A549 (cell line): ENCODE data around the gene RFK. TPM values are rescaled to one million over a fixed set of nuclear protein-coding genes. Genes with fewer than 3 reads are reported as not detected.

Experiments
- ATAC-seq, 2 experiments: fragments of 200-7000 bp in 1 of 2; fragments of >200 bp in 1 of 2; cut with Nextera tagmentation in 1 of 2; cut with Tn5 transposase in 1 of 2; 3 replicates each; pipeline versions ENCODE4 v1.8.0 to v1.9.1; 2018 to 2020; ENCODE audit warnings: mild to moderate bottlenecking in 1 of 2, moderate library complexity in 1 of 2
- CTCF ChIA-PET: fragments of 300-600 bp; sonication (Branson Sonifier 250); formaldehyde crosslinking; extraction: SDS; loops from one replicate; lab custom pipeline; 2021; ENCODE audit warnings: antibody characterized with exemption, inconsistent platforms; lab: Yijun Ruan, JAX
- POLR2A ChIA-PET: fragments of 350-600 bp; formaldehyde crosslinking; extraction: SDS; loops from one replicate; lab custom pipeline; 2021; ENCODE audit warnings: antibody characterized with exemption, inconsistent platforms; lab: Yijun Ruan, JAX
- DNase-seq, 2 experiments: peaks; one replicate each; pipeline versions ENCODE4 v3.0.0 to v3.0.0-alpha.2; 2011 to 2016; ENCODE audit warnings: low read depth in 1 of 2, low spot score in 1 of 2
- FAIRE-seq: peaks from 2 replicates; lab custom pipeline; 2011; peaks lifted over from hg19 to GRCh38; lab: Jason Lieb, UNC
- H3K27ac ChIP-seq, 2 experiments: fragments of >200 bp; sonication (Bioruptor Twin); formaldehyde crosslinking; 3 replicates each; pipeline ENCODE4 v1.5.1; 2016 to 2017
- H3K4me1 ChIP-seq: fragments of >200 bp; sonication (Bioruptor Twin); formaldehyde crosslinking; 3 replicates; pipeline ENCODE4 v1.6.1; 2016
- H3K4me2 ChIP-seq: fragments of >200 bp; sonication (Bioruptor Twin); formaldehyde crosslinking; 3 replicates; pipeline ENCODE4 v1.6.1; 2016
- H3K4me3 ChIP-seq: fragments of >200 bp; sonication (Bioruptor Twin); formaldehyde crosslinking; 3 replicates; pipeline ENCODE4 v1.5.1; 2016
- H3K9me3 ChIP-seq: fragments of >200 bp; sonication (Bioruptor Twin); formaldehyde crosslinking; 3 replicates; pipeline ENCODE4 v1.6.1; 2016
- BHLHE40 ChIP-seq: IDR thresholded peaks from 2 replicates; pipeline ENCODE4 v1.6.1; 2012; ENCODE audit warnings: low read depth, low read length, inconsistent platforms
- CBX2 ChIP-seq: fragments of 200-600 bp; sonication (generic); IDR thresholded peaks from 2 replicates; pipeline ENCODE4 v1.6.1; 2016; ENCODE audit warnings: low read depth, mild to moderate bottlenecking, borderline replicate concordance
- CHD2 ChIP-seq: fragments of 150-350 bp; IDR thresholded peaks from 2 replicates; pipeline ENCODE4 v1.6.1; 2014; ENCODE audit warnings: low read length; ENCODE audit not compliant: partially characterized antibody
- EHF ChIP-seq: fragments of 250-450 bp; sonication (Bioruptor Pico); IDR thresholded peaks from 2 replicates; pipeline ENCODE4 v1.5.0; 2020; ENCODE audit warnings: mild to moderate bottlenecking
- FOXS1 ChIP-seq: fragments of 250-450 bp; sonication (Bioruptor Pico); IDR thresholded peaks from 2 replicates; pipeline ENCODE4 v1.5.0; 2020; ENCODE audit warnings: mild to moderate bottlenecking, moderate library complexity
- GATA3 ChIP-seq: IDR thresholded peaks from 2 replicates; pipeline ENCODE4 v1.6.1; 2012; ENCODE audit warnings: borderline replicate concordance
- HEYL ChIP-seq: fragments of 250-450 bp; sonication (Bioruptor Pico); IDR thresholded peaks from 2 replicates; pipeline ENCODE4 v1.8.0; 2021; ENCODE audit warnings: mild to moderate bottlenecking, moderate library complexity
- HOXA7 ChIP-seq: fragments of 250-450 bp; sonication (Bioruptor Pico); IDR thresholded peaks from 2 replicates; pipeline ENCODE4 v1.5.0; 2020; ENCODE audit warnings: mild to moderate bottlenecking, moderate library complexity
- HOXB13 ChIP-seq: fragments of 250-450 bp; sonication (Bioruptor Pico); IDR thresholded peaks from 2 replicates; pipeline ENCODE4 v1.5.0; 2020; ENCODE audit warnings: low read depth, mild to moderate bottlenecking, moderate library complexity
- HOXB5 ChIP-seq: fragments of 250-450 bp; sonication (Bioruptor Pico); IDR thresholded peaks from 2 replicates; pipeline ENCODE4 v1.5.0; 2020; ENCODE audit warnings: mild to moderate bottlenecking, moderate library complexity
- KDM5A ChIP-seq: fragments of 200-600 bp; sonication (generic); IDR thresholded peaks from 2 replicates; pipeline ENCODE4 v1.6.1; 2016; ENCODE audit warnings: antibody characterized with exemption, mild to moderate bottlenecking
- MAZ ChIP-seq: fragments of 150-350 bp; IDR thresholded peaks from 2 replicates; pipeline ENCODE4 v1.6.1; 2014; ENCODE audit warnings: antibody characterized with exemption, low read depth, low read length, borderline replicate concordance
- NFE2L2 ChIP-seq: fragments of 150-350 bp; conservative IDR thresholded peaks from 2 replicates; pipeline ENCODE4 v1.6.1; 2014; ENCODE audit warnings: low read length
- NR3C1 ChIP-seq: fragments of >200 bp; sonication (Bioruptor Twin); formaldehyde crosslinking; IDR thresholded peaks from 3 replicates; pipeline ENCODE4 v1.6.1; 2017
- POLR2A ChIP-seq: IDR thresholded peaks from 2 replicates; pipeline ENCODE4 v1.6.1; 2012; ENCODE audit warnings: mild to moderate bottlenecking, low read length
- RCOR1 ChIP-seq: fragments of 150-350 bp; IDR thresholded peaks from 2 replicates; pipeline ENCODE4 v1.6.1; 2014; ENCODE audit warnings: antibody characterized with exemption, low read length, low read depth
- RFX5 ChIP-seq: fragments of 450-650 bp; IDR thresholded peaks from 2 replicates; pipeline ENCODE4 v1.7.1; 2014; ENCODE audit warnings: antibody characterized with exemption, mild to moderate bottlenecking, moderate library complexity
- RNF2 ChIP-seq: fragments of 200-600 bp; sonication (generic); IDR thresholded peaks from 2 replicates; pipeline ENCODE4 v1.6.1; 2016; ENCODE audit warnings: low read depth, mild to moderate bottlenecking, antibody characterized with exemption, moderate library complexity, borderline replicate concordance
- SMC3 ChIP-seq: fragments of >200 bp; sonication (Bioruptor Twin); formaldehyde crosslinking; IDR thresholded peaks from 3 replicates; pipeline ENCODE4 v1.6.1; 2018; ENCODE audit warnings: inconsistent platforms
- TFCP2L1 ChIP-seq: fragments of 250-450 bp; sonication (Bioruptor Pico); IDR thresholded peaks from 2 replicates; pipeline ENCODE4 v1.5.0; 2021; ENCODE audit warnings: mild to moderate bottlenecking
- TP53 ChIP-seq: fragments of 250-450 bp; sonication (Bioruptor Pico); IDR thresholded peaks from 2 replicates; pipeline ENCODE4 v1.5.0; 2021; ENCODE audit warnings: mild to moderate bottlenecking, moderate library complexity
- ZNF302 ChIP-seq: fragments of 250-450 bp; sonication (Bioruptor Pico); IDR thresholded peaks from 2 replicates; pipeline ENCODE4 v1.9.0; 2021; ENCODE audit warnings: inconsistent platforms, mild to moderate bottlenecking, moderate library complexity
- WGBS: methylation state at CpG from one replicate; pipeline ENCODE4 v1.1.6; 2017; ENCODE audit errors: missing lambda C conversion rate; 5-methylcytosine and 5-hydroxymethylcytosine counted together
- polyA plus RNA-seq, 4 experiments: library from polyadenylated mRNA; depleted of rRNA in 3 of 4; stranded (reverse); fragments of >200 nt; fragmentation: RNase III in 1 of 4; extraction: RNeasy Plus Mini Kit Qiagen cat#74134 plus additional on column Dnase treatment in 1 of 4; gene quantifications; 2 replicates in 3 of 4; 3 replicates in 1 of 4; pipeline ENCODE4 v1.2.3, GENCODE V29; 2011 to 2017
- TF ChIP-seq, protein P1 (sequence below): fragments of 250-450 bp; sonication (Bioruptor Pico); IDR thresholded peaks from 2 replicates; pipeline ENCODE4 v1.5.0; 2020; ENCODE audit warnings: low read depth, mild to moderate bottlenecking, moderate library complexity
- TF ChIP-seq, protein P2 (sequence below): fragments of 200-600 bp; sonication (generic); IDR thresholded peaks from 2 replicates; pipeline ENCODE4 v1.6.1; 2016; ENCODE audit warnings: antibody characterized with exemption, mild to moderate bottlenecking, moderate library complexity
- TF ChIP-seq, protein P3 (sequence below): IDR thresholded peaks from 2 replicates; pipeline ENCODE4 v1.6.1; 2012; ENCODE audit warnings: low read depth, borderline replicate concordance
- TF ChIP-seq, protein P4 (sequence below): fragments of >200 bp; sonication (Bioruptor Twin); formaldehyde crosslinking; IDR thresholded peaks from 3 replicates; pipeline ENCODE4 v1.6.1; 2016
- TF ChIP-seq, protein P5 (sequence below): IDR thresholded peaks from 2 replicates; pipeline ENCODE4 v1.6.1; 2012

Gene RFK
- polyA plus RNA-seq, 2 of the 4 experiments (the other 2 are of a cell fraction) = 50.5 to 184 TPM

DNA sequence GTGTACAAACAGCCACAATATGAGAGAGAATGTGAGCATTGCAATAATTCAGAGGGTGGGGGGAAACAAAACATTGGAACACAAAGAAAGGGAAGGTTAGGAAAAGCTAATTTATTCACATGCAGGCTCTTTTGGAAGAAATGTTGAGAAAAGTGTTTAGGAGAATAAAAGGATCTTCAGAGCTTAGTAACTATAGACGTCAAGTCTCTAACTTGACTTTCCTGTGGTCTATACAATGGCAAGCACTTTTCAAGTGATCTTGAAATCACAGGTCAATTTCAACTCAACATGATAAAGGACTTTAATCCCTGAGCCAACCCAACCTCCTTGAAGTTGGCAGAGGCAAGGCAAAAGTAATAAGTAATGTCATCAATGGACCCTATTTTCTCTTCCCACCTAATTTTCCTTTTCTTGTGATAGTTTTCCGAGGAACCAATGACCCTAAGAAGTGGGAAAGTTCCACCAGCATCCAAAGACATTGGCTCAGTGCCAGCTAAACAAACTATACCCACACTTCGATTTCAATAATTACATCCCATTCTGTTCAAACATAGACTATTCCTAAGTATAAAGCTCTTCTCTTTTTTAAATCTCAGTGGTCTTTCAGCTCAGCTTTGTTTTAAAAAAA lies 23.7 kb downstream of the RFK start:
- Histone ChIP-seq H3K4me2 (peak overlapping the region; percentile 92; the same call in 2 of the 3 replicates), H3K4me1 (peaks cover 73% of the 10 kb centered on the region), H3K9me3 (no peaks in the 10 kb centered on the region), H3K4me3 (no peak overlapping the region), H3K27ac (peak overlapping the region; percentile 89 to 95)
- POLR2A ChIA-PET = interaction anchor here (0.6 to 8.6 kb wide), 3 partner anchors 23 to 480 kb away, joined by 3 to 102 read pairs (median 6); partner anchors contain the start of gene RFK
- WGBS = 76% methylated on average over 3 of the region's 3 CpGs
- CTCF ChIA-PET = interaction anchor here (0.8 to 6.8 kb wide), 6 partner anchors 9 to 754 kb away, joined by 3 to 53 read pairs (median 7); partner anchors contain the start of gene RFK
- ATAC-seq (no peak), DNase-seq (no peak), FAIRE-seq (no peak)
- TF ChIP-seq TFCP2L1 (CRISPR knock-in tag) = no peak
- TF ChIP-seq MAZ = no peak
- TF ChIP-seq SMC3 = no peak
- no peak for TF ChIP-seq FOXS1 (CRISPR knock-in tag)
- TF ChIP-seq NR3C1 = no peak
- no peak for TF ChIP-seq GATA3
- TF ChIP-seq, protein P1, sequence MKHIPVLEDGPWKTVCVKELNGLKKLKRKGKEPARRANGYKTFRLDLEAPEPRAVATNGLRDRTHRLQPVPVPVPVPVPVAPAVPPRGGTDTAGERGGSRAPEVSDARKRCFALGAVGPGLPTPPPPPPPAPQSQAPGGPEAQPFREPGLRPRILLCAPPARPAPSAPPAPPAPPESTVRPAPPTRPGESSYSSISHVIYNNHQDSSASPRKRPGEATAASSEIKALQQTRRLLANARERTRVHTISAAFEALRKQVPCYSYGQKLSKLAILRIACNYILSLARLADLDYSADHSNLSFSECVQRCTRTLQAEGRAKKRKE (CRISPR knock-in tag) = no peak
- no peak for TF ChIP-seq NFE2L2
- TF ChIP-seq, protein P2, sequence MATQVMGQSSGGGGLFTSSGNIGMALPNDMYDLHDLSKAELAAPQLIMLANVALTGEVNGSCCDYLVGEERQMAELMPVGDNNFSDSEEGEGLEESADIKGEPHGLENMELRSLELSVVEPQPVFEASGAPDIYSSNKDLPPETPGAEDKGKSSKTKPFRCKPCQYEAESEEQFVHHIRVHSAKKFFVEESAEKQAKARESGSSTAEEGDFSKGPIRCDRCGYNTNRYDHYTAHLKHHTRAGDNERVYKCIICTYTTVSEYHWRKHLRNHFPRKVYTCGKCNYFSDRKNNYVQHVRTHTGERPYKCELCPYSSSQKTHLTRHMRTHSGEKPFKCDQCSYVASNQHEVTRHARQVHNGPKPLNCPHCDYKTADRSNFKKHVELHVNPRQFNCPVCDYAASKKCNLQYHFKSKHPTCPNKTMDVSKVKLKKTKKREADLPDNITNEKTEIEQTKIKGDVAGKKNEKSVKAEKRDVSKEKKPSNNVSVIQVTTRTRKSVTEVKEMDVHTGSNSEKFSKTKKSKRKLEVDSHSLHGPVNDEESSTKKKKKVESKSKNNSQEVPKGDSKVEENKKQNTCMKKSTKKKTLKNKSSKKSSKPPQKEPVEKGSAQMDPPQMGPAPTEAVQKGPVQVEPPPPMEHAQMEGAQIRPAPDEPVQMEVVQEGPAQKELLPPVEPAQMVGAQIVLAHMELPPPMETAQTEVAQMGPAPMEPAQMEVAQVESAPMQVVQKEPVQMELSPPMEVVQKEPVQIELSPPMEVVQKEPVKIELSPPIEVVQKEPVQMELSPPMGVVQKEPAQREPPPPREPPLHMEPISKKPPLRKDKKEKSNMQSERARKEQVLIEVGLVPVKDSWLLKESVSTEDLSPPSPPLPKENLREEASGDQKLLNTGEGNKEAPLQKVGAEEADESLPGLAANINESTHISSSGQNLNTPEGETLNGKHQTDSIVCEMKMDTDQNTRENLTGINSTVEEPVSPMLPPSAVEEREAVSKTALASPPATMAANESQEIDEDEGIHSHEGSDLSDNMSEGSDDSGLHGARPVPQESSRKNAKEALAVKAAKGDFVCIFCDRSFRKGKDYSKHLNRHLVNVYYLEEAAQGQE = no peak
- TF ChIP-seq POLR2A = no peak
- TF ChIP-seq HEYL (CRISPR knock-in tag) = no peak
- no peak for TF ChIP-seq RFX5
- TF ChIP-seq HOXB5 = no peak
- TF ChIP-seq EHF (CRISPR knock-in tag) = no peak
- TF ChIP-seq RCOR1 = no peak
- no peak for TF ChIP-seq CBX2
- TF ChIP-seq KDM5A = no peak
- TF ChIP-seq CHD2 = no peak
- TF ChIP-seq HOXA7 (CRISPR knock-in tag) = no peak
- TF ChIP-seq, protein P3, sequence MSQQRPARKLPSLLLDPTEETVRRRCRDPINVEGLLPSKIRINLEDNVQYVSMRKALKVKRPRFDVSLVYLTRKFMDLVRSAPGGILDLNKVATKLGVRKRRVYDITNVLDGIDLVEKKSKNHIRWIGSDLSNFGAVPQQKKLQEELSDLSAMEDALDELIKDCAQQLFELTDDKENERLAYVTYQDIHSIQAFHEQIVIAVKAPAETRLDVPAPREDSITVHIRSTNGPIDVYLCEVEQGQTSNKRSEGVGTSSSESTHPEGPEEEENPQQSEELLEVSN = no peak

DNA sequence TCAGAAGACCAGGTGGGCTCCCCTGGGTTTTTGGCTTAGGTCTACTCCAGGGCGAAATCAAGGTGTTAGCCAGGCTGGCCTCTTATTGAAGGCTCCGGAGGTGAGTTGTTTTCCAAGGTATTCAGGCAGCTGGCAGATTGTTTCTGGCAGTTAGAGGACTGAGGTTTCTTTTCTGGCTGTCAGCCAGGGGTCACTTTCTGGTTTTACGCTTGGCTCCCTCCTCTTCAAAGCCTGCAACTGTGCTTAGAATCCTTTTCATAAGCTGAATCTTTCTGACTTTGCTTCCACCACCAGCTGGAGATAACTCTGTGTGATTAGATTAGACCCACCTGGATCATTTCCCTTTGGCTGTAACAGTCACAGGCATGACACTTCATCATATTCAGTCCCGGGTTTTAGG lies 24.6 kb downstream of the RFK start:
- Histone ChIP-seq H3K4me1 (peaks cover 75% of the 10 kb centered on the region), H3K27ac (peak overlapping the region; percentile 80 to 95), H3K4me2 (peak overlapping the region; percentile 55), H3K4me3 (no peak overlapping the region), H3K9me3 (no peaks in the 10 kb centered on the region)
- CTCF ChIA-PET = interaction anchor here (0.6 to 2.8 kb wide), 4 partner anchors 14 to 67 kb away, joined by 3 to 13 read pairs (median 8); partner anchors contain the start of gene RFK
- DNase-seq = no peak
- ATAC-seq = no peak
- POLR2A ChIA-PET = interaction anchor here (8.6 kb wide), 1 partner anchor 24 kb away, joined by 102 read pairs; the partner anchor contains the start of gene RFK
- 34% methylated on average over 4 of the region's 4 CpGs for WGBS
- FAIRE-seq = no peak
- no peak for TF ChIP-seq POLR2A
- no peak for TF ChIP-seq KDM5A
- TF ChIP-seq RNF2 = no peak
- TF ChIP-seq GATA3 = no peak
- no peak for TF ChIP-seq HOXB13 (CRISPR knock-in tag)
- no peak for TF ChIP-seq RCOR1
- TF ChIP-seq, protein P4, sequence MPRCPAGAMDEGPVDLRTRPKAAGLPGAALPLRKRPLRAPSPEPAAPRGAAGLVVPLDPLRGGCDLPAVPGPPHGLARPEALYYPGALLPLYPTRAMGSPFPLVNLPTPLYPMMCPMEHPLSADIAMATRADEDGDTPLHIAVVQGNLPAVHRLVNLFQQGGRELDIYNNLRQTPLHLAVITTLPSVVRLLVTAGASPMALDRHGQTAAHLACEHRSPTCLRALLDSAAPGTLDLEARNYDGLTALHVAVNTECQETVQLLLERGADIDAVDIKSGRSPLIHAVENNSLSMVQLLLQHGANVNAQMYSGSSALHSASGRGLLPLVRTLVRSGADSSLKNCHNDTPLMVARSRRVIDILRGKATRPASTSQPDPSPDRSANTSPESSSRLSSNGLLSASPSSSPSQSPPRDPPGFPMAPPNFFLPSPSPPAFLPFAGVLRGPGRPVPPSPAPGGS = no peak
- TF ChIP-seq BHLHE40 = no peak
- no peak for TF ChIP-seq TP53 (CRISPR knock-in tag)
- TF ChIP-seq ZNF302 (CRISPR knock-in tag) = no peak
- TF ChIP-seq, protein P5, sequence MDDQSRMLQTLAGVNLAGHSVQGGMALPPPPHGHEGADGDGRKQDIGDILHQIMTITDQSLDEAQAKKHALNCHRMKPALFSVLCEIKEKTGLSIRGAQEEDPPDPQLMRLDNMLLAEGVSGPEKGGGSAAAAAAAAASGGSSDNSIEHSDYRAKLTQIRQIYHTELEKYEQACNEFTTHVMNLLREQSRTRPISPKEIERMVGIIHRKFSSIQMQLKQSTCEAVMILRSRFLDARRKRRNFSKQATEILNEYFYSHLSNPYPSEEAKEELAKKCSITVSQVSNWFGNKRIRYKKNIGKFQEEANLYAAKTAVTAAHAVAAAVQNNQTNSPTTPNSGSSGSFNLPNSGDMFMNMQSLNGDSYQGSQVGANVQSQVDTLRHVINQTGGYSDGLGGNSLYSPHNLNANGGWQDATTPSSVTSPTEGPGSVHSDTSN = no peak
